D721Med (cell line): Measurements from ENCODE around the gene LCE1C.

Source experiments
- DNase-seq: peaks from one replicate; pipeline ENCODE4 v3.0.0; 2011; ENCODE audit warnings: low spot score; ENCODE audit not compliant: insufficient read length
- FAIRE-seq: peaks from 2 replicates; lab custom pipeline; 2011; peaks lifted over from hg19 to GRCh38; lab: Jason Lieb, UNC
- CTCF ChIP-seq: IDR thresholded peaks from 2 replicates; pipeline ENCODE4 v1.5.1; 2012; ENCODE audit warnings: mild to moderate bottlenecking, control low read depth; ENCODE audit not compliant: insufficient read depth; ENCODE audit errors: missing control alignments

Gene LCE1C

GRCh38 chr1:152761609-152762213, 44.7 kb downstream of the LCE1C start:
- FAIRE-seq (no peak), DNase-seq (no peak)
- no peak for TF ChIP-seq CTCF

GRCh38 chr1:152760551-152761190, 45.8 kb downstream of the LCE1C start:
- TF ChIP-seq CTCF = no peak
- DNase-seq = no peak
- FAIRE-seq = no peak

GRCh38 chr1:152759453-152760173, 46.8 kb downstream of the LCE1C start:
- no peak for FAIRE-seq
- no peak for DNase-seq
- TF ChIP-seq CTCF = no peak

GRCh38 chr1:152758636-152759035, 47.8 kb downstream of the LCE1C start:
- DNase-seq = no peak
- no peak for TF ChIP-seq CTCF
- no peak for FAIRE-seq

GRCh38 chr1:152757747-152758146, 48.7 kb downstream of the LCE1C start, which contains the start of gene KPRP:
KPRP (plus strand) TSS chr1:152758025; CDS start chr1:152759589, 1,564 bp downstream.
- no peak for TF ChIP-seq CTCF
- DNase-seq (no peak), FAIRE-seq (no peak)

- TF ChIP-seq CTCF = no peak
- FAIRE-seq (no peak), DNase-seq (no peak)
Measured at GRCh38 chr1:152756872-152757271, 49.6 kb downstream of the LCE1C start.
